Prostate gland (tissue), 2 donors: ENCODE results near the gene FAIM. TPM values are rescaled to one million over a fixed set of nuclear protein-coding genes. Genes with fewer than 3 reads are reported as not detected.
"Not testable (repeated sequence)": the region's sequence is repeated elsewhere in the genome, so short reads cannot be mapped to it uniquely, and the experiment has no call there.

Experiments
- DNase-seq: peaks from one replicate; pipeline ENCODE4 v3.0.0-alpha.2; 2019; ENCODE audit warnings: low spot score
- H3K27ac ChIP-seq, 2 donors: fragments of 200-600 bp; sonication (generic); 2 replicates each; pipeline ENCODE4 v1.5.1; 2017 to 2019
- H3K27me3 ChIP-seq: fragments of 200-600 bp; sonication (generic); replicated peaks from 2 replicates; pipeline ENCODE4 v1.5.1; 2019; ENCODE audit not compliant: insufficient read depth
- H3K36me3 ChIP-seq, 2 donors: fragments of 200-600 bp; sonication (generic); 1 replicate in 1 of 2; 2 replicates in 1 of 2; pipeline versions ENCODE4 v1.5.1 to v1.8.1; 2017 to 2019
- H3K4me1 ChIP-seq: fragments of 200-600 bp; sonication (generic); replicated peaks from 2 replicates; pipeline ENCODE4 v1.5.1; 2019
- H3K4me3 ChIP-seq, 2 donors: fragments of 200-600 bp; sonication (generic); 2 replicates each; pipeline ENCODE4 v1.5.1; 2017 to 2019
- H3K9me3 ChIP-seq: fragments of 200-600 bp; sonication (generic); 2 replicates; pipeline ENCODE4 v1.5.1; 2017
- CTCF ChIP-seq, 4 experiments: fragments of 200-600 bp in 2 of 4; fragments of 450-650 bp in 2 of 4; sonication (generic) in 2 of 4; IDR thresholded peaks; 1 replicate in 3 of 4; 2 replicates in 1 of 4; pipeline ENCODE4 v1.5.1; 2016 to 2019; ENCODE audit warnings: antibody characterized with exemption in 4 of 4, mild to moderate bottlenecking in 2 of 4, moderate library complexity in 2 of 4
- POLR2A ChIP-seq: fragments of 450-650 bp; IDR thresholded peaks from one replicate; pipeline ENCODE4 v1.6.1; 2016; ENCODE audit warnings: antibody characterized with exemption, mild to moderate bottlenecking
- POLR2AphosphoS5 ChIP-seq: sonication (generic); formaldehyde crosslinking; IDR thresholded peaks from one replicate; pipeline ENCODE4 v1.6.1; 2017; ENCODE audit warnings: antibody characterized with exemption
- WGBS: methylation state at CpG from one replicate; pipeline ENCODE4 v1.1.5; 2018; 5-methylcytosine and 5-hydroxymethylcytosine counted together
- intact Hi-C: fragments of 100-400 bp; cut with DNase I; formaldehyde crosslinking; loops from one replicate; pipeline ENCODE4 v1.14.2; 2022
- total RNA-seq, 2 donors: library from RNA; depleted of rRNA; stranded (reverse); fragments of >200 nt; gene quantifications; one replicate each; pipeline ENCODE4 v1.1.0, GENCODE V29; 2016

FAIM gene
- total RNA-seq, 2 donors from 2014 or later = 11.5 to 18.9 TPM

DNA sequence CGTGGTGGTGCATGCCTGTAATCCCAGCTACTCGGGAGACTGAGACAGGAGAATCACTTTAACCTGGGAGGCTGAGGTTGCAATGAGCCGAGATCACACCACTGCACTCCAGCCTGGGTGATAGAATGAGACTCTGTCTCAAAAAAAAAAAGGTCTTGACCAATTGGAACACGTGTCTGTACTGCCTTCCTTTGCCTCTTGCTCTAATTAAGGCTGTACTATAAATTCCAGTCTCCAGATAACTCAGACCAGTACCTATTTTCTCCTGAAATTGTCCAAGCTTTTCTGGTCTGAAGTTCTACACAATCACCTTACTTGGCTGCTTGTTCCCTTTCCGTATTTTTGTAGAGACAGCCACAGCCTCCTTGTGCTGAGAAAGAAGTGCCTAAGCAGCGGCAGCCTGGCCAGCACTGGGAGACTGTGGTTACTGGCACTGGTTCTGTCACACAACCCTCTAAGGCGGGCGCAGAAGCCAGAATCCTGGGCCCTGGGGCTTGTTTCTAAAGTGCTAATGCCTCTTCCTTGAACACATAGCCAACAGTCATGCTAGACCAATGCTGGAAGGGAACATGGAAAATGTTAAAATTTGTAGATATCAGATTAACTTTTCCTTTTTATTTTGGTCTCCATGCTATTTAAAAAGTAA lies 8.3 kb upstream of the FAIM start:
- Histone ChIP-seq H3K36me3 (no peaks in the 10 kb centered on the region), H3K27ac (no peak overlapping the region), H3K9me3 (no peaks in the 10 kb centered on the region), H3K4me3 (no peak overlapping the region), H3K4me1 (no peaks in the 10 kb centered on the region), H3K27me3 (no peaks in the 10 kb centered on the region)
- TF ChIP-seq CTCF (IDR thresholded peaks at IDR 0.05) (no peak), POLR2AphosphoS5 (peak; percentile 26), POLR2A (no peak)
- intact Hi-C loops = no loop called here
- 59% methylated on average over 8 of the region's 8 CpGs for WGBS
- DNase-seq = peak; percentile 63

DNA sequence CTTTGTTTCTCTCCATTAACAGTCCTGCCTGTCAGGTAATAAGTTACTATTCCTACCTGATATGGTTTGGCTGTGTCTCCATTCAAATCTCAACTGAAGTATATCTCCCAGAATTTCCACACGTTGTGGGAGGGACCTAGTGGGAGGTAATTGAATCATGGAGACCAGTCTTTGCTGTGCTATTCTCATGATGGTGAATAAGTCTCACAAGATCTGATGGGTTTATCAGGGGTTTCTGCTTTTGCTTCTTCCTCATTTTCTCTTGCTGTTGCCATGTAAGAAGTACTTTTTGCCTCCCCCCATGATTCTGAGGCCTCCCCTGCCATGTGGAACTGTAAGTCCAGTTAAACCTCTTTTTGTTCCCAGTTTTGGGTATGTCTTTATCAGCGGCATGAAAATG lies 6.9 kb upstream of the FAIM start:
- H3K9me3 ChIP-seq, H3K36me3 ChIP-seq, H3K27ac ChIP-seq, H3K4me3 ChIP-seq, DNase-seq, H3K4me1 ChIP-seq, H3K27me3 ChIP-seq, intact Hi-C loops: not testable (repeated sequence)
- WGBS = 70% methylated on average over 2 of the region's 2 CpGs

GRCh38 chr3:138604106-138604595 lies 4.4 kb upstream of the FAIM start:
- H3K9me3 ChIP-seq, H3K4me3 ChIP-seq, H3K27ac ChIP-seq, H3K36me3 ChIP-seq, H3K4me1 ChIP-seq, H3K27me3 ChIP-seq, DNase-seq, intact Hi-C loops: not testable (repeated sequence)
- WGBS = 97% methylated on average over 5 of the region's 5 CpGs

DNA sequence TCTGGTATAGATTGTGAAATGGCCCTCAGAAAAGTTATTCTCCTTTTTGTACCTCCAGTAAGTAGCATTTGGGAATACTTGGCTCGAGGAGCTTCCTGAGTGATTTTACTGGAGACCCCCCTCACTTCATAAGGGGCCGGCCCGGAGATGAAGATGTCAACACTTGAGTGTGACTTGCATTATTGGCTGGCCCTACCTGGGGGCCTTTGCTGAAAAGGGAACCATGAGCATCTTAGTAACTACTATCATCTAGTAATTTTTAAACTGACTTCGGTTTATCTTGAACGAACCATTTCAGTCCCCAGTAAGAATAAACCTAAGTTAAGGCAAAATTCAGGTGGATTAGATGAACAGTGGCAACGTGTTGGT lies 1.3 kb downstream of the FAIM start:
- Histone ChIP-seq H3K4me1 (no peaks in the 10 kb centered on the region), H3K36me3 (no peaks in the 10 kb centered on the region), H3K4me3 (peak overlapping the region; percentile 78 to 88), H3K27me3 (no peaks in the 10 kb centered on the region), H3K27ac (peak overlapping the region; percentile 91 to 95), H3K9me3 (no peaks in the 10 kb centered on the region)
- no peak for DNase-seq
- intact Hi-C loops = loop anchor here (5.0 kb wide), 1 partner anchor 222 kb away; the partner anchor contains the start of gene PIK3CB
- WGBS = 60% methylated on average over 6 of the region's 6 CpGs
- TF ChIP-seq CTCF (IDR thresholded peaks at IDR 0.05) = no peak
- TF ChIP-seq POLR2A = no peak
- TF ChIP-seq POLR2AphosphoS5 = no peak

DNA sequence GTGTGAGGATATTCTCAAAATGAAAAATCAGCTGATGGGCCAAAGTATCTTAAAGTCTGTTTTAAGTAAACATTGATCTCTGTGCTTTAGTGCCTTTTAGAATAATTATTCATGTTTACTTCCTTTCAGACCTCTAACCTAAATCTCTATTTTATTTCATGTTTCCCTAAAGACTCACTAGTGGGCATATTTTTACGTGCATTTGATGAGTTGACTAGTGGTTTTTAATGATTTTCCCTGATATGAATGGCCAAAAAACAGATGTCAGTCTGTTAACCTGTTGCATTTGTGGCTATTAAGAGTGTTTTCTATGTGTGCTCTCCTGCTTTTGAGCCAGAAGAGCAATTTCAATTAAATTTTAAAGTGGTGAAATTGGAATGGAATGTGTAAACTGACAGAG lies 6.9 kb downstream of the FAIM start:
- no peaks in the 10 kb centered on the region for H3K4me1 ChIP-seq
- intact Hi-C loops = no loop called here
- no peaks in the 10 kb centered on the region for H3K9me3 ChIP-seq
- TF ChIP-seq POLR2A = no peak
- no peak for TF ChIP-seq CTCF (IDR thresholded peaks at IDR 0.05)
- no peak for TF ChIP-seq POLR2AphosphoS5
- H3K27ac ChIP-seq = no peak overlapping the region
- no peaks in the 10 kb centered on the region for H3K27me3 ChIP-seq
- no peaks in the 10 kb centered on the region for H3K36me3 ChIP-seq
- no peak for DNase-seq
- no peak overlapping the region for H3K4me3 ChIP-seq
- WGBS = 68% methylated on average over 1 of the region's 1 CpG

DNA sequence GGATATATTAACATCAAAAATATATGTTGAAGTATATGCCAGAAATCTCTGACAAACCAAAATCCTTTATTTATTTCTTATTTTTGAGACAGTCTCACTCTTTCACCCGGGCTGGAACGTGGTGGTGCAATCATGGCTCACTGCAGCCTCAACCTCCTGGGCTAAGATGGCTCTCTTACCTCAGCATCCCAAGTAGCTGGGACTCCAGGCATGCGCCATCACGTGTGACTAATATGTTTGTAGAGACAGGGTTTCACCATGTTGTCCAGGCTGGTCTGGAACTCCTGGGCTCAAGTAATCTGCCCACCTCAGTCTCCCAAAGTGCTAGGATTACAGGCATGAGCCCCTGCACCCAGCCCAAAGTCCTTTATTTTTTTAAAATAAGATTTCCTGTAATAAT lies 11.9 kb downstream of the FAIM start:
- intact Hi-C loops = no loop called here
- no peak for DNase-seq
- 90% methylated on average over 4 of the region's 4 CpGs for WGBS
- Histone ChIP-seq H3K36me3 (no peaks in the 10 kb centered on the region), H3K4me1 (no peaks in the 10 kb centered on the region), H3K9me3 (no peaks in the 10 kb centered on the region), H3K27me3 (no peaks in the 10 kb centered on the region), H3K4me3 (no peak overlapping the region), H3K27ac (no peak overlapping the region)
- no peak for TF ChIP-seq POLR2AphosphoS5
